ENCODE measurements around the gene USP27X. TPM values are rescaled to one million over a fixed set of nuclear protein-coding genes. Genes with fewer than 3 reads are reported as not detected.
A peak's percentile ranks its signal among the peaks of the same experiment; 100 is the strongest.

Gene USP27X
- total RNA-seq, 4 donors from 2014 or later: 0.40 to 2.6 (median 1.6) TPM; not detected in 1

DNA sequence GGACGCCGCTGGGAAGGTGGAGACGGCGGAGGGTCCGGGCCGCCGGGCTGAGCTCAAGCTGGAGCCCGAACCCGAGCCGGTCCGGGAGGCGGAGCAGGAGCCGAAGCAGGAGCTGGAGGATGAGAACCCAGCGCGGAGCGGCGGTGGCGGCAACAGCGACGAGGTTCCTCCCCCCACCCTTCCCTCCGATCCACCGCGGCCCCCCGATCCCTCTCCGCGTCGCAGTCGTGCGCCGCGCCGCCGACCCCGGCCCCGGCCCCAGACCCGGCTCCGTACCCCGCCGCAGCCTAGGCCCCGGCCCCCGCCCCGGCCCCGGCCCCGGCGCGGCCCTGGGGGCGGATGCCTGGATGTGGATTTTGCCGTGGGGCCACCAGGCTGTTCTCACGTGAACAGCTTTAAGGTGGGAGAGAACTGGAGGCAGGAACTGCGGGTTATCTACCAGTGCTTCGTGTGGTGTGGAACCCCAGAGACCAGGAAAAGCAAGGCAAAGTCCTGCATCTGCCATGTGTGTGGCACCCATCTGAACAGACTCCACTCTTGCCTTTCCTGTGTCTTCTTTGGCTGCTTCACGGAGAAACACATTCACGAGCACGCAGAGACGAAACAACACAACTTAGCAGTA is 483 bp downstream of the USP27X start:
- Histone ChIP-seq H3K4me3 (peak overlapping the region; percentile 54 to 73 (median 66)), H3K27ac (peak overlapping the region; percentile 78 to 90 (median 84)), H3K27me3 (no peaks in the 10 kb centered on the region), H3K9me3 (no peaks in the 10 kb centered on the region), H3K4me1 (peaks cover 0 to 26% (median 5%) of the 10 kb centered on the region in 4 donors), H3K36me3 (no peaks in the 10 kb centered on the region)
- TF ChIP-seq EP300 (IDR thresholded peaks at IDR 0.05; ENCODE audit: low read depth): no peak
- TF ChIP-seq, protein P1, sequence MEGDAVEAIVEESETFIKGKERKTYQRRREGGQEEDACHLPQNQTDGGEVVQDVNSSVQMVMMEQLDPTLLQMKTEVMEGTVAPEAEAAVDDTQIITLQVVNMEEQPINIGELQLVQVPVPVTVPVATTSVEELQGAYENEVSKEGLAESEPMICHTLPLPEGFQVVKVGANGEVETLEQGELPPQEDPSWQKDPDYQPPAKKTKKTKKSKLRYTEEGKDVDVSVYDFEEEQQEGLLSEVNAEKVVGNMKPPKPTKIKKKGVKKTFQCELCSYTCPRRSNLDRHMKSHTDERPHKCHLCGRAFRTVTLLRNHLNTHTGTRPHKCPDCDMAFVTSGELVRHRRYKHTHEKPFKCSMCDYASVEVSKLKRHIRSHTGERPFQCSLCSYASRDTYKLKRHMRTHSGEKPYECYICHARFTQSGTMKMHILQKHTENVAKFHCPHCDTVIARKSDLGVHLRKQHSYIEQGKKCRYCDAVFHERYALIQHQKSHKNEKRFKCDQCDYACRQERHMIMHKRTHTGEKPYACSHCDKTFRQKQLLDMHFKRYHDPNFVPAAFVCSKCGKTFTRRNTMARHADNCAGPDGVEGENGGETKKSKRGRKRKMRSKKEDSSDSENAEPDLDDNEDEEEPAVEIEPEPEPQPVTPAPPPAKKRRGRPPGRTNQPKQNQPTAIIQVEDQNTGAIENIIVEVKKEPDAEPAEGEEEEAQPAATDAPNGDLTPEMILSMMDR (IDR thresholded peaks at IDR 0.05): no peak
- no peak for TF ChIP-seq POLR2AphosphoS5 (IDR thresholded peaks at IDR 0.05)
- no peak for TF ChIP-seq POLR2A (IDR thresholded peaks at IDR 0.05)
- in situ Hi-C loops (cut with MboI; ENCODE audit: low pct_ligation_motif_present in 1 of 4, low pct_unique_long_range_greater_than_20kb in 1 of 4, low sequenced_read_pairs in 3 of 4) (no loop called here), intact Hi-C loops (cut with DNase I; ENCODE audit: low total_unique reads) (no loop called here)
- DNase-seq: no peak
- WGBS, 2 donors (ENCODE audit: low coverage in 1 of 2): 71% methylated on average over 46 of the region's 55 CpGs; no CpG with 5 or more reads in 1 of the 2 donors

GRCh38 chrX:49880668-49881067 is 1.4 kb downstream of the USP27X start:
- DNase-seq: no peak
- no peak for TF ChIP-seq POLR2AphosphoS5 (IDR thresholded peaks at IDR 0.05)
- TF ChIP-seq, protein P1 (IDR thresholded peaks at IDR 0.05): no peak
- no peak for TF ChIP-seq POLR2A (IDR thresholded peaks at IDR 0.05)
- no peak for TF ChIP-seq EP300 (IDR thresholded peaks at IDR 0.05; ENCODE audit: low read depth)
- Histone ChIP-seq H3K27ac (no peak overlapping the region), H3K4me1 (peaks cover 0 to 26% (median 5%) of the 10 kb centered on the region in 4 donors), H3K36me3 (no peaks in the 10 kb centered on the region), H3K4me3 (no peak overlapping the region), H3K9me3 (no peaks in the 10 kb centered on the region), H3K27me3 (no peaks in the 10 kb centered on the region)
- intact Hi-C loops (cut with DNase I; ENCODE audit: low total_unique reads) (no loop called here), in situ Hi-C loops (cut with MboI; ENCODE audit: low pct_ligation_motif_present in 1 of 4, low pct_unique_long_range_greater_than_20kb in 1 of 4, low sequenced_read_pairs in 3 of 4) (no loop called here)
- WGBS, 2 donors (ENCODE audit: low coverage in 1 of 2): 90% methylated on average over 12 of the region's 12 CpGs; no CpG with 5 or more reads in 1 of the 2 donors

- WGBS, 2 donors (ENCODE audit: low coverage in 1 of 2): 38% methylated on average over 7 of the region's 7 CpGs; no CpG with 5 or more reads in 1 of the 2 donors
- no peaks in the 10 kb centered on the region for H3K27me3 ChIP-seq
- intact Hi-C loops (cut with DNase I; ENCODE audit: low total_unique reads) (no loop called here), in situ Hi-C loops (cut with MboI; ENCODE audit: low pct_ligation_motif_present in 1 of 4, low pct_unique_long_range_greater_than_20kb in 1 of 4, low sequenced_read_pairs in 3 of 4) (no loop called here)
- peaks cover 0 to 10% (median 0%) of the 10 kb centered on the region in 4 donors for H3K4me1 ChIP-seq
- TF ChIP-seq POLR2A (IDR thresholded peaks at IDR 0.05): no peak
- TF ChIP-seq, protein P1 (IDR thresholded peaks at IDR 0.05): peak; percentile 47 to 68 (median 60)
- H3K27ac ChIP-seq: no peak overlapping the region
- H3K36me3 ChIP-seq: no peaks in the 10 kb centered on the region
- H3K9me3 ChIP-seq: no peaks in the 10 kb centered on the region
- no peak overlapping the region for H3K4me3 ChIP-seq
- peak; percentile 70 for DNase-seq
These were observed 5.1 kb downstream of the USP27X start for GRCh38 chrX:49884290-49884862.

DNA sequence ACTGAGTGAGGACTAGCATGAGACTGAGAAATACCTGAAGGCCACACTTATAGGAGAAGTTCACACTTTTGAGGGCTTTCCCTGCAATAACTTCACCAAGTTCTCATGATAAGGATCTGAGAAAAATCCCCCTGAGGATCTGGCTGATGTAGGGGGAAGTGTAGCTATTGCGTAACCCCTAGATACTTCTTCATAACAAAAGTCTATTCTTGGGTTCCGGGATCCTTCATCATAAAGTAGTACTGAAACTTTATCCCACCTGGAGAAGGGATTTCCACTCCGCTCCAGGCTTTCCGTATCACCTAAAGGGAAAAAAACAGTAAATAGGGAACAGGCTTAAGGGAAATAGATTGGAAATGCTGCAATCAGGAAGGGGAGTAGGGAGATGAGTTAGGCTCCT is 13.3 kb downstream of the USP27X start:
- Histone ChIP-seq H3K4me1 (no peaks in the 10 kb centered on the region), H3K4me3 (no peak overlapping the region), H3K27ac (no peak overlapping the region), H3K36me3 (no peaks in the 10 kb centered on the region), H3K27me3 (no peaks in the 10 kb centered on the region), H3K9me3 (no peaks in the 10 kb centered on the region)
- intact Hi-C loops (cut with DNase I; ENCODE audit: low total_unique reads): no loop called here
- WGBS, 2 donors (ENCODE audit: low coverage in 1 of 2): 88% methylated on average over 4 of the region's 4 CpGs; no CpG with 5 or more reads in 1 of the 2 donors
- DNase-seq: no peak
- in situ Hi-C loops (cut with MboI; ENCODE audit: low pct_ligation_motif_present in 1 of 4, low pct_unique_long_range_greater_than_20kb in 1 of 4, low sequenced_read_pairs in 3 of 4): no loop called here
- no peak for TF ChIP-seq EP300 (IDR thresholded peaks at IDR 0.05; ENCODE audit: low read depth)
- no peak for TF ChIP-seq POLR2A (IDR thresholded peaks at IDR 0.05)
- TF ChIP-seq POLR2AphosphoS5 (IDR thresholded peaks at IDR 0.05): no peak
- TF ChIP-seq, protein P1 (IDR thresholded peaks at IDR 0.05): no peak
